GM21786 (cell line): Measurements from ENCODE around the gene NPTXR.

ENCODE experiments used
- ATAC-seq: cut with Tn5 transposase; IDR thresholded peaks from one replicate; pipeline ENCODE4 v1.9.1; 2021; ENCODE audit not compliant: unreplicated experiment

Gene NPTXR

DNA sequence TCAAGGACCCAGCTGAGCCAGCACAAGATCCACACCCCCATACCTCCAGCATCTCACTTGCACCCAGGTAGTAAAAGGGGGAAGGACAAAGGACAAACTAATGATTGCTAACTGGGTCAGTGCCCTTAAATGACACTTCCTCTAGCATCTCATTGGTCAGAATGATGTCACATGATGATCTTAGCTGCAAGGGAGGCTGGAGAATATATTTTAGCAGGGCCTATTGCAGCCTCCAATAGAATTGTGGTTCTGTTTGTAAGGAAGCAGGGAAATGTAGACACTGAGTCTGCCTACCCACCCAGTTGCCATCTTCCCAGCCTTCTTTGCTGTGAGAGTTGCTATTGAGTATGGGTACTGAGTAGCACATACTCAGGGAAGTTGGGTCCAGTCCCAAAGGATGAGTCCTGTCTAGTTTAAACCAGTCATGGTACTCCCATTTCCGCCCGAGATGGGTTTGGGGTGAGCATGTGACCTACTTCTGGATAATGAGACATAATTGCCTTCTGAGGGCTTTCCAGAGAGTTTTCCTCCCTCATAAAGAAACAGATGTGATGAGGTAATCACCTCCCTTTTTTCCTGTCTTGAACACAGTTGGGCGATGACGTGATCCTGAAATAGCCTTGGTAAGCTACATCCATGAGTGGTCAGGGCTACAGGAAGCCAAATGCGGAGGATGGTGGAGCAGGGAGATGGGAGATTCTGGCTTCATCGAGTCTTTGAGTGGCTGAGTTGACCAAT lies 44.4 kb downstream of the NPTXR start:
- ATAC-seq, result no peak

DNA sequence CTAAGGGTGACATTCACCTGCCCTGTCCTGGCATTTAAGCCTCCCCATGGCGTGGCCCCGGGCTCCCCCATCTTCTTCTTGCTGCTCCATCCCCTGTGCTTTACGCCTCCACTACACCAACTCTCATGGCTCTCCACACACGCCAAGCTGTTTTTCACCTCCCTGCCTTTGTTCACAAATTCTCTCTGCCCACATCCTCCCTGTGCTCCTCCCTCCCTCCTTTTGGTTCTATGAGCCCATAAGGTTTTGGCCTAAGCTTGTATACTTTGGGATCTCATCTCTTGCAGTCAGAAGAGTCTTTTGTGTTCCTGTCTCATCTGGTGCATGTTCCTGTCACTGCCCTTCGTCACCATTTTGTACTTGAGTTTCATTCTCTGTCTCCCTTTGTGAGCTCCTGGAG lies 45.3 kb downstream of the NPTXR start:
- ATAC-seq, result no peak

DNA sequence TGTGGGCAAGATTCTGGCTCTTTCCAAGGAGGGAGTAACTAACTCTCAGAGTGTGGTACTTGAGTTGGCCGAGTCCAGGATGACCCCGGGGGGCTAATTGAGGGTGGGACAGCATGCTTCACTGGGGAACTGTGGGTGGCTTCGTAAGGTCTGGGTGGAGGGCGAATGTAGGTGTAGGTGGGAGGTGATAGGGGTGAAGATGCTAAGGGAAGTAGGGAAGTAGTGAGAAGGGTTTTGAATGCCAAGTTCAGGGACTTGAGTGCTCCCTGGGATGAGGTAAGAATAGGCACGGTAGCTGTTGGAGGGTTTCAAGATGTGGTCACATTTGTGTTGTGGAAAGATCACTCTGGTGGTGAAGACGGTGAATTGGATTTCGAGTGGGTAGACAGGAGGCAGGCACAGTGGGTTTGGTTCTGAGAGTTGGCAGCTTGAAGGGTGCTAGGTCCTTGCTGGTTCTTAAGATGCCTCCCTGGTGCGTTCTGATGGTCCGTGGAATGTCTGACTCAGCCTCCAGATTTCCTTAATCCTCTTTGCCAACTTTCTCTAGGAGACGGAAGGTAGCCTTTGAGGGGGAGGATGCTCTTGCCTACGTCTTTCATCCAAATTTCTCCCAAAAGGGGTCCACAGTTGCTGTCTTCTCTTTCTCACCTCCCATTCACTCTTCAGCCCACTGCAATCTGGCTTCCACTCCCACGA lies 47.4 kb downstream of the NPTXR start:
- ATAC-seq, result no peak

DNA sequence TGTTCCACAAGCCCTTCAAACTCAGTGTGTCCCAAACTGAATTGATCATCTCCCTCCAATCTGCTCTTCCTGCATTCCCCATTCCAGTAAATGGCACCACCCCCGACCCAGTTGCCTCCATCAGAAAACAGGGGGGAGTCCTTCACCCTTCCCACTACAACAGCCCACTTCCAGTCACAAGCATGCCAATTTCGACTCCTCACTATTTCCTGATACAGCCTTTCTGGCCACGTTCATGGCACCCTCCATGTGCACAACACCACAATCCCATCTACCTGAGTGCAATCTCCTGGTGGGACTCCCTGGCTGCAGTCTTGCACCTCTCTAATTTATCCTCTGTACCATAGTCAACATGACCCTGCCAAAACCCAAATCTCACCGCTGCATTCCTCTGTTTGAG lies 48.3 kb downstream of the NPTXR start:
- ATAC-seq, result no peak

DNA sequence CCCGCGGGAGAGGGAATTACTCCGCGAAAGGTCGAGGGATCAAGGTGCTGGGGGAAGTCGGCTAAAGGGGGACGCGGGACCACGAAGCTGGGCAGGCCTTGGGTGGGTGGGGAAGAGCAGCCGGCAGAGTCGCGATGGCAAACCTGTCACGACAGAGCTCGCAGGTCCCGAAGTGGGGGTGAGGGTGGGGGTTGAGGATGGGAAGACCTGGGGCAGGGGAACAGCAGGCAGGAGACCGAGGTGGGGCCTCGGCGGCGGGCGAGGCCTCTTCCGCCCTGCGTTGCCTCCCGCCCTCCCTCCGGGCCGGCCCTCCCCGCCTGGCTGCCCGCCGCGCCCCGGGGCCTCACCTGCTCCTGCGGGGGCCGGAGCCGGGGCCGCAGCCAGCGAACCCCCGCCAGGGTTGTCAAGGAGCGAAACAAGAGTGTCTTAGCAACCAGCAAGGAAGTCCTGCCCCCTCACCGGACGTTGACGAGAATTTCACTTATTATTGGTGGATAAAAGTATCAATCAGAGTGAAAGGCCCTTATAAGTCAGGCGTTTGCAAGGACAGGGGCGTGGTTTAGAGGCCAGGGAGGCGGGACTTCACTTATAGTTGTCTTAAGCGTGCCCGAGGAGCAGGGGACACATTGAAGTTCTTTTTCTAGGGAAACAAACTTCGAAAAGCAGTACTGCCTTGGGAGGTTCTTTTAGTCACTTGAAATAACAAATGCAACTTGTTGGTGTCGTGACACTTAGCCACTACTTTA lies 49.9 kb downstream of the NPTXR start, which contains the start of gene DNAL4:
Gene DNAL4 (minus strand): TSS at position 423 of the 746 bp plus-strand sequence. CDS start 11,412 bp downstream, outside the sequence.
- peak; percentile 97 for ATAC-seq

DNA sequence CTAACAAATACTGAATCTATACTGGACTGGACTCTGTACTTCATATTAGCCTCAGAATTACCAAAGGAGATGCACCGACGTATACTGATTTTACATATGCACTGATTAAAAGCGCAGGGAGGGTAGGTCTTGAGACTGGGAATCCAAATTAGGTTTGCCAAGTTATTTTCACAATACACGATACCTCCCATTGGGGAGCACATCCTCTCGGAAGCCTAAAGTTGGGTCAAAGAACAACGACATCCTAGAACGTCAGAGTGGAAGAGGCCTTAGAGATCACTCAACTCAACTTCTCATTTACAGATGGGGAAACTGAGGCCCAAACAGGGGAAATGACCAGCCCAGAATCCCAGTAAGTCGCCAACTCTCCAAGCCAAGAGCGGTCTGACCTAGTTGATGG lies 50.5 kb downstream of the NPTXR start:
- no peak for ATAC-seq

DNA sequence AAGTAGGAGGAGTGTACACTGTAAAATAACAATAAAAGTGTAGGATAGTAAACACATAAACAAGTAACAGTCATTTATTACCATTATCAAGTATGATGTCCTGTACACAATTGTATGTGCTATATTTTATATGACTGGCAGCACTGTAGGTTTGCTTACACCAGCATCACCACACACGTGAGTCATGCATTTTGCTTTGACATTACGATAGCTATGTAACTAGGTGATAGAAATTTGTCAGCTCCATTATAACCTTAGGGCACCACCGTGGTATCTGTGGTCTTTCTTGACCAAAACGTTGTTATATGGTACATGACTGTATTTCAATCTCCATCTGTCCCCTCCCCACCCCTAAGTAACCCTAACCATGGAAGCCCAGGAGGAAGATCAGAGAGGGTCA lies 51.0 kb downstream of the NPTXR start:
- no peak for ATAC-seq

DNA sequence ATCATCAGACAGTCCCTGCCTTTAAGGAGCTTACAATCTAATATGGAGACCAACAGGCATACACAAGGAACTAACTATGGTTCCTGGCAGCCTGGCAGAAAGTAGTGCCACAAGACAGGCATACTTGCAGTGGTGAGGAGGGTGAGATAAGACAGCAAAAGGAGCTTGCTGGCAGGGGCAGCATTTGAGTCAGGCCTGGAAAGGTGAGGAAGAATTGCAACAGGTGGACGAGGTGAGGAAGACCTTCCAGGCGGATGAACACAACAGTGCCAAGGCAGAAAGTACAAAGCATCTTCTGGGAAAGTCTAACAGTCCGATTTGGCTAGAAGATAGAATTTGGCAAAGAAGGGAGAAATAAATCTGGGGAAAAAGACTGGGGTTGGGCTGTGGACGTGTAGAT lies 54.2 kb downstream of the NPTXR start:
- no peak for ATAC-seq

DNA sequence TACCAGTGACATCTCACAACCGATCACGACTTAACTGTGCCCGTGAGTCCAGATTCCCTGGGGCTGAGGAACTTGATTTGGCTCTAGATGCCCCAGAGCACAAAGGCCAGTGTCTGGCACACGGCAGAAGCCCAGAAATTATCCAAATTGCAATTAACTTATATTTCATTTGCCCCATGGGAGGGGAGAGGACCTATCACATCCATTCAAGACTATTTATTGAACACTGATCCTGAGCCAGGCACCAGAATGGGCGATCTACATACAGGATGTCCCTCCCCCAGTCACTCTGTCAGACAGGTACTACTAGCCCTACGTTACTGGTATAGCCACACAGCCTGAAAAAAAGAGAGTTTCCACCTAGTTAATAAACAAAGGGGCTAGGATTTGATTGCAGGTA lies 55.0 kb downstream of the NPTXR start:
- no peak for ATAC-seq

DNA sequence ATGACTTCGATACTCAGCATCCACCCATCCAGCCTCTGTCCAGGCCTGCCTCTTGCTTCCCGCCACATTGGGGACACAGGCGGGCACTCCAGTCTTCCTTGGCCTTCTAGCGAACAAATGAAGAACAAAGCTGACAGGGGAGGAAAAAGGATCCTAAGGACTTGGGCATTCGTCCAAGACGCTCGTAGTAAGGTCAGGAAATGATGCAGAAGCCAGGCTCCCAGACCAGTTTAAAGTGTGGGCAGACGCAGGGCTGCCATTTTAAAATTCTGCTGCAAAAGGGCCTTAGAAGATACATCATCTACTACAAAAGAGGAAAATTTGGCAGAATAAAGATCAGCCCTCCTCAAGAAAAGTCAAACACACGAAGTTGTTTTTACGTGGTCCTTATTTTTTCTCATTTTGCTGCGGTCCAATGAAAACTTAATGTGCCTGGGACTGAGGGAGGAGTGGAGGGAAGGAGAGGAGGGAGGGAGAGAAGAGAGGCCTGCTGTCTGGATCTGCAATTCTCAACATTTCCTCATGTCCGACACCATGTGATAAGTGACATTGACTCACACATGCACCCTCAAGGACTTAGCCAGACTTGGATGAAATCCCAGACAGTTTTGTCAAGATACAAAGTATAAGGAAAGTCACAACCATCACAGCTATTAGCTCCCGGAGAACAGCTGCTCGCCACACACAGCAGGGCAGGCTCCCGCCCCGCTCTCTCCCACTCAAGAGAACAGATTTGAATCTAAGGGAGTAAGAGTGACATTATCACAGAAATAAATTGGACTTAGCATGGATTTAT lies 55.6 kb downstream of the NPTXR start:
- no peak for ATAC-seq

DNA sequence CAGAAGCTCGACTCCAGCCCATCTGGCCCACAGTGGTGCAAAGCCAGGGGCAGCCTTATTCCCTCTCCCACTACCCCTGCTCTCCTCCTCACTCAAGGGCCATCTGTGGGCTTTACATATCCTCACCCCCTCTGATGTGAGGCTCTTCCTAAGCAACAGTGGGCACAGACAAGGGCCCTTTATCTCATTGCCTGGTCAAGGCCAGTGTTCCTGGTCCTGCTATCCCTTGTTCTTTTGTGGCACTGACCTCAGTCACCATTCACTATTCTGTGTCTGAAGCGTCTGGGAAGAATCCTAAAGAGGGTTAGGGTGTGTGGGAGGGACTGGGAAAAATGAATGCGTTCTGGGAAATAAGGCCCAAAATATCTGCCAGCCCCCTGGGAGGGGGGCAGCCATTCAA lies 57.2 kb downstream of the NPTXR start:
- ATAC-seq, result no peak

DNA sequence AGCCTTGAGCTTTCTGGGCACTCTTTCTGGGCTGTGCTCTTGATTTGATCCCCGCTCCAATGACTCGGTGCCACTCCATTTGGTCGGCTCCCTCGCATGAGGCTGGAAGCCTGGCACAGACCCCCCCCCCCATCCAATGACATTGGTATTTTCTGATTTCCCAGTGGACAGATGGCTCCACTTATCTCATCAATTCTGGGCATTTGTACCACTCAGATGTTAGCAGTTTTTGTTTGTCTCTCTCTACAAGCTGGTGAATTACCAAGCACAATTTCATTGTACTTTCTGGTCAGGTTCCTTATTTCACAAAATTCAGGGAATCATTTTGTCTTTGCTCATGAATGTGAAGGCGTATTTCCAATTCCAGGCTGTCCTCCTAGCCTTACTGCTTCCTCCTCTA lies 59.0 kb downstream of the NPTXR start:
- no peak for ATAC-seq

DNA sequence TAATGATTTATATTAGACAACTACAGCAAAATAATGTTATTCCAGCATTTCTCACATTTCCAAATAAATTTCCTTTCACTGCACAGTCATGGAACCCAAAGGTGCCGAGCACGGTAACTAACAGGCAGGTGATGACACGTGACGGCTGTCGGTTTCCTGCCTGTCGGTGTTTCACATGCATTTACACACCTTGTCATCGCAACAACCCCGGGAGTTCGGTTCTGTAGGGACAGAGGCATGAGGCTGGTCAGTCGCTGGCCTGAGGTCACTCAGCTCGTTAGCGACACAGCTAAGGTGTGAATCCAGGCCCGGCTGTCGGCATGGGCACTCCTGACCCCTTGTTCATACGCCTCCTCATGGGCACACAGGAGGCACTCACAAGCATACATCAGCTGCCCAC lies 59.8 kb downstream of the NPTXR start:
- ATAC-seq, result no peak

DNA sequence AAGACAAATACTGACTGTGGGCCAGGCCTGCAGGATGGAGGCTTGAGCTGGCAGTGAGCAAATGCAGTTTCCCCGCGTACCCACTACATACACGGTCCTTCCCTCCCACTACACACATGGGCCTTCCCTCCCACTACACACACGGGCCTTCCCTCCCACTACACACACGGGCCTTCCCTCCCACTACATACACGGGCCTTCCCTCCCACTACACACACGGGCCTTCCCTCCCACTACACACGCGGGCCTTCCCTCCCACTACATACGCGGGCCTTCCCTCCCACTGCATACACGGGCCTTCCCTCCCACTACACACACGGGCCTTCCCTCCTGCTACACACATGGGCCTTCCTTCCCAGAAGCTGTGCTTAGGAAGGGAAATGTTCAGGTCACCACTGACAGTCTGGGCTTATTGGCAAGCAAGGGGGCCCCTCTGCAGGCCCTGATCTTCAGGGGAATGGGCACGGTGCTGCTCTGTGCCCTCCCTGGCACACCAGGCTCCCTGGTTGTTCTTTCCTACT lies 60.7 kb downstream of the NPTXR start:
- ATAC-seq, result no peak

DNA sequence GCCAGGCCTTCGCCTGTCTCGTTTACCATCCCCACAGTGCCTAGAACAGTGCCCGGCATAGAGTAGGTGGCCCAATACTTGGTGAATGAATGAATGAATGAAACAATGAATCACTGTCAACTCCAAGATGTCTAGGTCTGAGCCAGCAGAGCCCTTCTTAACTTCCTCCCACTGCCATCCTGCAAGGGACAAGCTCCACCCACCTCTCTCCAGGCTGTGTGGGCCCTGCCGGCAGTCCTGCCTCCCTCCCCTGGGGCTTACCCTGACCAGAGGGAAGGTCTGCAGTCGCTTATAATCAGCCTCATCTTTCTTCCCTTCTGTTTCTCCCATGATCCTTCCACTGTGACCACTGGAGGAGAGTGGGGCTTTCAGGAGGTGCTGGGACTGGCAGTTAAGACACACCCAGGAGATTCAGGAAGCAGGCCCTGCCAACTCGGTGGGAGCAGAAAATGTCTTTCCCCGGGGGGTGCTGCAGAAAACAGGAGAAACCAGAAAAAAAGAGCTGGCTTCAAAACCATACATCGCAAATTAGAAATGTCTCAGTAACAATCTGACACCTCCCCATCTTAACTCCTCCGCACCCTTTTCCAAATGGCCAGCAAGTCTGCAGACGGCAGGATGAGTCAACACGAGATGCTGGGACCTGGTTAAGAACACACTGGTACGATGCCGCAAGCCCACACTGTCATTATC lies 61.3 kb downstream of the NPTXR start:
- no peak for ATAC-seq

DNA sequence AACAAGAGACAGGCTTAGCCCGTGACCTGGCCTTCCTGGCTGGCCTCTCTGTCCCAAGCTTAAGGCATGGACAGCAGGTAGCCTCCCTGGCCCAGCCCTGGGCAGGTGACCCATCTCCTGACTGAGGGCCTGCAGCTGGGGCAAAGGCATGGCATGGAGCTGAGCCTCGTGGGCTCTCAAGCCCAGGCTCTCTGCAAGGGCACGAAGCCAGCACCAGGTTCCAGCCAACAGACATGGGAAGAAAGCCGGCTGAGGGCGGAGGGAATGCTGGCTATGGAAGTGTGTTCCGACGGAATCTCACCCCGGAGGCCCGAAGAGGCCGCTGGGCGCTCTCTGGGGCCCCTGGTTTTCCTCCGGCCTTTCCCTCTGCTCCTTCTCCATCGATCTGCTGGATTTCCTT lies 62.8 kb downstream of the NPTXR start:
- no peak for ATAC-seq

DNA sequence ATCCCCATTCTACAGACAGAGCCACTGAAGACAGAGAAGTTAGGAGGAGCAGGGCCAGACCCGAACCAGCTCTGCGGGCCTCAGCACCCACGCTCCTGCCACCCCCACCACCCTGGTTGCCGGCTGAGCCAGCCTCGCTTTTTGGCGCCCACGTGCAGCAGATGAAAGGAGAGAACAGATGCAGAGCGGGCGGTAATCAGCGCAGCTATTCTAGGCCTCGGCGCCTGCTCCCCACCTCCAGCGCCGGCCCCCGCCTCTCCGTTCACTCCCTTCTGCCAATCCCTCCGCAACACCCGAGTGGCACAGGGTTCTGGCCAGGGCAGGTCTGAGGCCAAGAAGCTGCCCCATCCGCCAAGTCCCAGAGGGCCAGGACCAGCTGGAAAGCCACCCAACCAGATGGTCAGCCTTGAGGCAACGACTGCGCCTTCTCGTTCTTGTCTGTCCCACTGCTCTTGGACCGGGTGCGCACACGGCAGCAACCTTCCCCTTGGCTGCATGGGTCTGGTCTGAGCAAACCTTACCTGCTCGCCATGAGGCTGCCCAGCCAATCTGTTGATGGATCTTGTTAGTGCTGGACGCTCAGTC lies 66.6 kb downstream of the NPTXR start:
- no peak for ATAC-seq

DNA sequence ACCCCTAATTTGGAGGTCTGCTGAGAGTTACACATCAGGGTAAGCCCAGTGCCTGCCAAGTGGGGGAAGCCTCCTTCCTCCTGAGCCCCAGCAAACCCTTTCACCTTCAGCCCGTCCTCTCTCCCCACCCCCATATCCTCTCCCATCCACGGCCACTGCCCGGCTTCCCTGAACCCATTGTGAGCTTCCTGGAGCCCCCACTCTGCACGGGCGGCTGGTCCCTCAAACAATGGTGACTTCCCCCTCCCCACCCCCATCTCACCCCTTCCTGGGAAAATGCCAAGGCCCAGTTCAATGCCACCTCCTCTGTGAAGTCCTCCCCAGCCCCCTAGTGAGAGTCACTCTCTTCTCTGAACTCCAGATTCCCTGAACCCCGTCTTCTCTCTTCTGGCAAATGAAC lies 67.7 kb downstream of the NPTXR start:
- no peak for ATAC-seq

DNA sequence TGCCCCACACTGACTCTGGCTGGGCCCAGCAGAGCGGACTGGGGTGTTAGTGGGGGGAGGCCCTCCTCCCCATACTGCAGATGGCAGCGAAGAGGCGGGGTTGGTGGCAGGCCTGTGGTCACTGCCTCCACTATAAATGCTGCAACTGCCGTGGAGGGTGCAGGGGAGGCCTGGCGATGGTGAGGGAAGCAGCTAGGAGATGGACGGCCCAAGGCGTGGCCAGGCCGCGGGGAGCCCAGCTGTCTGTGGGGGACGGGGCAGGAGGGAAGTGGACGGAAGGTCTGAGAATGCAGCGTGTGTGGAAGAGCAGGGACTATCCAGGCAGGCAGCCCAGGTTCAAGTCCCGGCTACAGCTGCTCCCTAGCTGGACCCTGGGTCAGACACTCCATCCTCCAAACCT lies 68.2 kb downstream of the NPTXR start:
- ATAC-seq, result no peak
